IMR-90 (cell line): ENCODE measurements around the gene PRRC2B. TPM values are rescaled to one million over a fixed set of nuclear protein-coding genes. Genes with fewer than 3 reads are reported as not detected.

Experiments used
- ATAC-seq: fragments of 200-7000 bp; cut with Tn5 transposase; 2 replicates; pipeline ENCODE4 v1.9.1; 2020; ENCODE audit warnings: low read depth, mild to moderate bottlenecking, moderate library complexity
- BruUV-seq: library from RNA; stranded (reverse); fragments of 400-500 nt; replicated peaks from 2 replicates; lab custom pipeline; 2021; lab: Mats Ljungman, UMichigan
- CTCF ChIA-PET: fragments of 300-600 bp; formaldehyde crosslinking; extraction: SDS; loops from one replicate; lab custom pipeline; 2021; ENCODE audit warnings: antibody characterized with exemption; lab: Yijun Ruan, JAX
- POLR2A ChIA-PET: fragments of 300-600 bp; sonication (Branson Sonifier 250); formaldehyde crosslinking; loops from one replicate; lab custom pipeline; 2022; ENCODE audit warnings: antibody characterized with exemption; ENCODE audit not compliant: unreplicated experiment; lab: Charles Lee
- DNase-seq: peaks from one replicate; pipeline ENCODE4 v3.0.0; 2013
- H2AFZ ChIP-seq: replicated peaks from 2 replicates; pipeline ENCODE3; 2013; ENCODE audit warnings: low read length, mild to moderate bottlenecking; ENCODE audit not compliant: poor library complexity
- H2AK5ac ChIP-seq: 2 replicates; pipeline ENCODE4 v1.6.1; 2013; ENCODE audit warnings: low read depth, low read length, inconsistent platforms
- H2AK9ac ChIP-seq: replicated peaks from 2 replicates; pipeline ENCODE3; 2013; ENCODE audit warnings: mild to moderate bottlenecking, low read depth, low read length, moderate library complexity; ENCODE audit not compliant: poor library complexity
- H2BK120ac ChIP-seq: 2 replicates; pipeline ENCODE4 v1.6.1; 2013; ENCODE audit warnings: low read depth, low read length, inconsistent platforms
- H2BK15ac ChIP-seq: 3 replicates; pipeline ENCODE4 v1.6.1; 2013; ENCODE audit warnings: low read depth, low read length, inconsistent platforms
- H2BK20ac ChIP-seq: 2 replicates; pipeline ENCODE4 v1.6.1; 2013; ENCODE audit warnings: low read depth, mild to moderate bottlenecking, inconsistent platforms, low read length, moderate library complexity
- H2BK5ac ChIP-seq: 2 replicates; pipeline ENCODE4 v1.6.1; 2013; ENCODE audit warnings: mild to moderate bottlenecking, low read depth, low read length, inconsistent platforms; ENCODE audit not compliant: poor library complexity, severe bottlenecking
- H3K14ac ChIP-seq: replicated peaks from 2 replicates; pipeline ENCODE4 v1.6.1; 2013; ENCODE audit warnings: low read depth, low read length, inconsistent platforms
- H3K18ac ChIP-seq: 2 replicates; pipeline ENCODE4 v1.6.1; 2013; ENCODE audit warnings: low read depth, low read length, control low read depth
- H3K23ac ChIP-seq: 2 replicates; pipeline ENCODE4 v1.6.1; 2013; ENCODE audit warnings: low read depth, low read length, inconsistent platforms
- H3K27ac ChIP-seq: 2 replicates; pipeline ENCODE4 v1.5.1; 2013; ENCODE audit warnings: mild to moderate bottlenecking, control low read depth, low read length; ENCODE audit not compliant: insufficient read depth
- H3K27me3 ChIP-seq: 2 replicates; pipeline ENCODE4 v1.6.1; 2013; ENCODE audit warnings: low read length; ENCODE audit not compliant: control insufficient read depth, insufficient read depth
- H3K36me3 ChIP-seq: 2 replicates; pipeline ENCODE4 v1.6.1; 2013; ENCODE audit warnings: low read length, mixed read lengths; ENCODE audit not compliant: control insufficient read depth, insufficient read depth
- H3K4ac ChIP-seq: 2 replicates; pipeline ENCODE4 v1.6.1; 2013; ENCODE audit warnings: low read depth, low read length, inconsistent platforms
- H3K4me1 ChIP-seq: 2 replicates; pipeline ENCODE4 v1.6.1; 2013; ENCODE audit warnings: low read length, mixed read lengths; ENCODE audit not compliant: control insufficient read depth, insufficient read depth
- H3K4me2 ChIP-seq: 2 replicates; pipeline ENCODE4 v1.6.1; 2013; ENCODE audit warnings: low read depth, mild to moderate bottlenecking, control low read depth, low read length, moderate library complexity
- H3K4me3 ChIP-seq: 2 replicates; pipeline ENCODE4 v1.5.1; 2013; ENCODE audit warnings: low read depth, mild to moderate bottlenecking, control low read depth, low read length, moderate library complexity; ENCODE audit not compliant: insufficient read depth
- H3K56ac ChIP-seq: 2 replicates; pipeline ENCODE4 v1.6.1; 2013; ENCODE audit warnings: low read length, inconsistent platforms; ENCODE audit not compliant: insufficient read depth; ENCODE audit errors: extremely low read depth
- H3K79me1 ChIP-seq, 2 experiments: 2 replicates each; pipeline ENCODE4 v1.6.1; 2013; ENCODE audit warnings: low read length in 2 of 2, inconsistent platforms in 1 of 2, low read depth in 1 of 2
- H3K9ac ChIP-seq: 2 replicates; pipeline ENCODE4 v1.6.1; 2013; ENCODE audit warnings: low read depth, low read length, control low read depth
- H3K9me1 ChIP-seq: 2 replicates; pipeline ENCODE4 v1.6.1; 2013; ENCODE audit warnings: low read length, inconsistent platforms; ENCODE audit not compliant: insufficient read depth
- H3K9me3 ChIP-seq: 2 replicates; pipeline ENCODE4 v1.6.1; 2013; ENCODE audit warnings: low read length; ENCODE audit not compliant: control insufficient read depth, insufficient read depth
- H4K20me1 ChIP-seq: 2 replicates; pipeline ENCODE4 v1.6.1; 2013; ENCODE audit warnings: low read length, inconsistent platforms; ENCODE audit not compliant: insufficient read depth
- H4K5ac ChIP-seq: 2 replicates; pipeline ENCODE4 v1.6.1; 2013; ENCODE audit warnings: mild to moderate bottlenecking, low read depth, low read length, control low read depth
- H4K8ac ChIP-seq, 2 experiments: 2 replicates each; pipeline ENCODE4 v1.6.1; 2013; ENCODE audit warnings: low read depth in 2 of 2, low read length in 2 of 2, control low read depth in 1 of 2, inconsistent platforms in 1 of 2
- H4K91ac ChIP-seq: 2 replicates; pipeline ENCODE4 v1.6.1; 2013; ENCODE audit warnings: low read depth, low read length, inconsistent platforms; ENCODE audit not compliant: insufficient read depth
- BHLHE40 ChIP-seq: fragments of 150-350 bp; IDR thresholded peaks from 2 replicates; pipeline ENCODE4 v1.6.1; 2016; ENCODE audit warnings: mild to moderate bottlenecking, low read depth, low read length
- CEBPB ChIP-seq: IDR thresholded peaks from 2 replicates; pipeline ENCODE4 v1.6.1; 2012; ENCODE audit warnings: low read depth, low read length, improper control_type of control experiment
- CHD1 ChIP-seq: IDR thresholded peaks from 2 replicates; pipeline ENCODE4 v1.6.1; 2012; ENCODE audit warnings: low read depth, low read length, improper control_type of control experiment
- ELK1 ChIP-seq: fragments of 150-350 bp; IDR thresholded peaks from 2 replicates; pipeline ENCODE4 v1.6.1; 2016; ENCODE audit warnings: low read depth, mild to moderate bottlenecking, low read length, moderate library complexity, borderline replicate concordance
- FOS ChIP-seq: fragments of 150-350 bp; IDR thresholded peaks from 2 replicates; pipeline ENCODE4 v1.6.1; 2016; ENCODE audit warnings: low read depth, low read length
- MAFK ChIP-seq: IDR thresholded peaks from 2 replicates; pipeline ENCODE4 v1.6.1; 2012; ENCODE audit warnings: low read depth, low read length, improper control_type of control experiment
- MAZ ChIP-seq: IDR thresholded peaks from 2 replicates; pipeline ENCODE4 v1.6.1; 2012; ENCODE audit warnings: low read depth, mild to moderate bottlenecking, low read length, improper control_type of control experiment, moderate library complexity, borderline replicate concordance
- MXI1 ChIP-seq: IDR thresholded peaks from 2 replicates; pipeline ENCODE4 v1.6.1; 2012; ENCODE audit warnings: low read depth, mild to moderate bottlenecking, low read length, moderate library complexity, borderline replicate concordance
- NFE2L2 ChIP-seq: fragments of 150-350 bp; IDR thresholded peaks from 2 replicates; pipeline ENCODE4 v1.6.1; 2016; ENCODE audit warnings: low read depth, mild to moderate bottlenecking, low read length
- POLR2A ChIP-seq: IDR thresholded peaks from 2 replicates; pipeline ENCODE4 v1.6.1; 2012; ENCODE audit warnings: mild to moderate bottlenecking, low read depth, low read length
- RAD21 ChIP-seq: IDR thresholded peaks from 2 replicates; pipeline ENCODE4 v1.6.1; 2012; ENCODE audit warnings: low read length, improper control_type of control experiment
- RCOR1 ChIP-seq: IDR thresholded peaks from 2 replicates; pipeline ENCODE4 v1.6.1; 2012; ENCODE audit warnings: mild to moderate bottlenecking, low read length, improper control_type of control experiment; ENCODE audit not compliant: insufficient replicate concordance
- RFX5 ChIP-seq: IDR thresholded peaks from 2 replicates; pipeline ENCODE4 v1.8.0; 2012; ENCODE audit warnings: low read depth, mild to moderate bottlenecking, low read length, moderate library complexity
- SMC3 ChIP-seq: fragments of 150-350 bp; IDR thresholded peaks from 2 replicates; pipeline ENCODE4 v1.6.1; 2016; ENCODE audit warnings: low read depth, mild to moderate bottlenecking, antibody characterized with exemption, low read length, moderate library complexity
- WGBS, 2 experiments: methylation state at CpG; one replicate each; pipeline versions ENCODE4 v1.1.5 to v1.1.7; 2013; ENCODE audit warnings: missing lambda C conversion rate in 2 of 2; ENCODE audit not compliant: insufficient read length in 1 of 2; ENCODE audit errors: extremely low coverage in 2 of 2; 5-methylcytosine and 5-hydroxymethylcytosine counted together
- dilution Hi-C: fragments of 300-500 bp; cut with HindIII; formaldehyde crosslinking; loops from one replicate; pipeline ENCODE4 v1.14.3; 2018; ENCODE audit warnings: low sequenced_read_pairs; ENCODE audit not compliant: unreplicated experiment
- in situ Hi-C: fragments of 300-500 bp; cut with MboI; formaldehyde crosslinking; loops from 3 replicates; pipeline ENCODE4 v1.14.3; 2019; ENCODE audit warnings: low sequenced_read_pairs, inconsistent platforms, mixed read lengths
- intact Hi-C: fragments of 100-400 bp; cut with micrococcal nuclease; formaldehyde crosslinking; loops from 2 replicates; pipeline ENCODE4 v1.10.0; 2022
- polyA plus RNA-seq, 3 experiments: library from polyadenylated mRNA; depleted of rRNA; stranded (reverse); fragments of >200 nt; gene quantifications; 2 replicates each; pipeline ENCODE4 v1.2.3, GENCODE V29; 2012; ENCODE audit warnings: low replicate concordance in 1 of 3
- total RNA-seq: library from RNA; depleted of rRNA; stranded (reverse); fragments of >200 nt; gene quantifications from 2 replicates; pipeline ENCODE4 v1.2.3, GENCODE V29; 2012
- TF ChIP-seq, protein P1 (sequence below): fragments of 150-350 bp; IDR thresholded peaks from 2 replicates; pipeline ENCODE4 v1.6.1; 2017; ENCODE audit warnings: mild to moderate bottlenecking, antibody characterized with exemption, low read length, low read depth
- TF ChIP-seq, protein P2 (sequence below): conservative IDR thresholded peaks from 2 replicates; pipeline ENCODE4 v1.5.1; 2012; ENCODE audit warnings: mild to moderate bottlenecking, low read depth, low read length, improper control_type of control experiment

PRRC2B gene
- total and polyA plus RNA-seq, 2 of the 4 experiments (the other 2 are of a cell fraction), result 19.4 to 39.1 TPM

GRCh38 chr9:131470581-131470991 is 76.7 kb downstream of the PRRC2B start:
- no peak overlapping the region for H3K23ac ChIP-seq
- H4K91ac ChIP-seq, result no peak overlapping the region
- POLR2A ChIA-PET, result no interaction called here
- peaks cover 75% of the 10 kb centered on the region for H3K36me3 ChIP-seq
- no peak overlapping the region for H3K4ac ChIP-seq
- H3K14ac ChIP-seq, result no peak overlapping the region
- H2BK15ac ChIP-seq, result no peak overlapping the region
- DNase-seq (no peak), ATAC-seq (no peak)
- H3K9me1 ChIP-seq, result no peaks in the 10 kb centered on the region
- BruUV-seq, result no TSS peak
- H2AK9ac ChIP-seq, result no peak overlapping the region
- dilution Hi-C loops, result no loop called here
- H3K27ac ChIP-seq, result no peak overlapping the region
- no peak overlapping the region for H2AK5ac ChIP-seq
- H3K9me3 ChIP-seq, result no peaks in the 10 kb centered on the region
- intact Hi-C loops, result loop anchor here (10.0 kb wide), 1 partner anchor 326 kb away; no protein-coding TSS in a partner anchor
- H3K56ac ChIP-seq, result no peak overlapping the region
- no peak overlapping the region for H3K18ac ChIP-seq
- in situ Hi-C loops, result no loop called here
- H2BK20ac ChIP-seq, result no peak overlapping the region
- no peak overlapping the region for H4K8ac ChIP-seq
- WGBS, 2 experiments, result 100% methylated on average over 5 of the region's 12 CpGs; no CpG with 5 or more reads in 1 of the 2 experiments
- H3K79me1 ChIP-seq, result peaks cover 36 to 38% of the 10 kb centered on the region in 2 experiments
- H3K27me3 ChIP-seq, result no peaks in the 10 kb centered on the region
- no peaks in the 10 kb centered on the region for H3K4me1 ChIP-seq
- no peak overlapping the region for H3K4me3 ChIP-seq
- H3K4me2 ChIP-seq, result no peak overlapping the region
- no peak overlapping the region for H2BK5ac ChIP-seq
- CTCF ChIA-PET, result no interaction called here
- no peak overlapping the region for H3K9ac ChIP-seq
- no peak overlapping the region for H2BK120ac ChIP-seq
- no peak overlapping the region for H2AFZ ChIP-seq
- H4K5ac ChIP-seq, result no peak overlapping the region
- TF ChIP-seq MXI1 (no peak), CHD1 (no peak), POLR2A (no peak), NFE2L2 (no peak), MAZ (no peak), ELK1 (no peak), RAD21 (no peak), MAFK (no peak), CEBPB (no peak), SMC3 (no peak), BHLHE40 (no peak), RFX5 (no peak), FOS (no peak), RCOR1 (no peak)
- TF ChIP-seq, protein P1, sequence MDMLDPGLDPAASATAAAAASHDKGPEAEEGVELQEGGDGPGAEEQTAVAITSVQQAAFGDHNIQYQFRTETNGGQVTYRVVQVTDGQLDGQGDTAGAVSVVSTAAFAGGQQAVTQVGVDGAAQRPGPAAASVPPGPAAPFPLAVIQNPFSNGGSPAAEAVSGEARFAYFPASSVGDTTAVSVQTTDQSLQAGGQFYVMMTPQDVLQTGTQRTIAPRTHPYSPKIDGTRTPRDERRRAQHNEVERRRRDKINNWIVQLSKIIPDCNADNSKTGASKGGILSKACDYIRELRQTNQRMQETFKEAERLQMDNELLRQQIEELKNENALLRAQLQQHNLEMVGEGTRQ, result no peak
- TF ChIP-seq, protein P2, sequence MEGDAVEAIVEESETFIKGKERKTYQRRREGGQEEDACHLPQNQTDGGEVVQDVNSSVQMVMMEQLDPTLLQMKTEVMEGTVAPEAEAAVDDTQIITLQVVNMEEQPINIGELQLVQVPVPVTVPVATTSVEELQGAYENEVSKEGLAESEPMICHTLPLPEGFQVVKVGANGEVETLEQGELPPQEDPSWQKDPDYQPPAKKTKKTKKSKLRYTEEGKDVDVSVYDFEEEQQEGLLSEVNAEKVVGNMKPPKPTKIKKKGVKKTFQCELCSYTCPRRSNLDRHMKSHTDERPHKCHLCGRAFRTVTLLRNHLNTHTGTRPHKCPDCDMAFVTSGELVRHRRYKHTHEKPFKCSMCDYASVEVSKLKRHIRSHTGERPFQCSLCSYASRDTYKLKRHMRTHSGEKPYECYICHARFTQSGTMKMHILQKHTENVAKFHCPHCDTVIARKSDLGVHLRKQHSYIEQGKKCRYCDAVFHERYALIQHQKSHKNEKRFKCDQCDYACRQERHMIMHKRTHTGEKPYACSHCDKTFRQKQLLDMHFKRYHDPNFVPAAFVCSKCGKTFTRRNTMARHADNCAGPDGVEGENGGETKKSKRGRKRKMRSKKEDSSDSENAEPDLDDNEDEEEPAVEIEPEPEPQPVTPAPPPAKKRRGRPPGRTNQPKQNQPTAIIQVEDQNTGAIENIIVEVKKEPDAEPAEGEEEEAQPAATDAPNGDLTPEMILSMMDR, result no peak
- peaks cover 53% of the 10 kb centered on the region for H4K20me1 ChIP-seq
